Left lung (tissue), 10 donors: Measurements from ENCODE around the gene CLDN9. TPM values are rescaled to one million over a fixed set of nuclear protein-coding genes. Genes with fewer than 3 reads are reported as not detected.

Experiments
- ATAC-seq: fragments of 200-7000 bp; cut with Tn5 transposase; one replicate; pipeline ENCODE4 v1.9.1; 2020; ENCODE audit warnings: moderate library complexity
- DNase-seq, 4 donors: peaks; one replicate each; pipeline ENCODE4 v3.0.0-alpha.2; 2013 to 2020
- H3K27ac ChIP-seq, 2 donors: fragments of 200-600 bp; sonication (generic) in 1 of 2; one replicate each; pipeline versions ENCODE4 v1.5.0 to v1.8.0; 2020 to 2021
- H3K27me3 ChIP-seq, 2 donors: fragments of 200-600 bp; sonication (generic) in 1 of 2; one replicate each; pipeline versions ENCODE4 v1.5.0 to v1.8.0; 2020 to 2021
- H3K36me3 ChIP-seq, 2 donors: fragments of 200-600 bp; sonication (generic) in 1 of 2; one replicate each; pipeline versions ENCODE4 v1.5.0 to v1.8.0; 2020 to 2021
- H3K4me1 ChIP-seq, 2 donors: fragments of 200-600 bp; one replicate each; pipeline ENCODE4 v1.8.0; 2021
- H3K4me3 ChIP-seq, 2 donors: fragments of 200-600 bp; sonication (generic) in 1 of 2; one replicate each; pipeline versions ENCODE4 v1.5.0 to v1.8.0; 2020 to 2021; ENCODE audit warnings: mild to moderate bottlenecking in 1 of 2
- H3K9me3 ChIP-seq, 2 donors: fragments of 200-600 bp; sonication (generic) in 1 of 2; one replicate each; pipeline versions ENCODE4 v1.5.0 to v1.8.0; 2020 to 2021
- CTCF ChIP-seq, 2 donors: fragments of 200-600 bp; sonication (generic) in 1 of 2; IDR thresholded peaks; one replicate each; pipeline versions ENCODE4 v1.5.0 to v1.8.0; 2021; ENCODE audit warnings: antibody characterized with exemption in 2 of 2
- intact Hi-C, 2 donors: fragments of 100-400 bp; cut with DNase I; formaldehyde crosslinking; loops; one replicate each; pipeline versions ENCODE4 v1.11.2 to v1.14.2; 2022
- polyA plus RNA-seq, 6 donors: library from polyadenylated mRNA; unstranded; fragments of 120-200 nt; gene quantifications; one replicate each; pipeline ENCODE4 v1.2.1, GENCODE V29; 2013; ENCODE audit not compliant: insufficient read length in 6 of 6
- total RNA-seq, 2 donors: library from RNA; stranded (reverse); fragmentation: NEBNext Ultra II Directional; extraction: Animal tissue kit (Norgen Biotek cat#: 25700); gene quantifications; one replicate each; pipeline ENCODE4 v1.2.1, GENCODE V29; 2021
- donor health status: DM: no; HTN: yes; CAD: no.
- donor health status: DM: no; HTN: no; CAD: no.

The CLDN9 gene
- total and polyA plus RNA-seq, 8 donors: 0.85 to 6.5 (median 5.8) TPM

GRCh38 chr16:2971134-2971984 is 41.4 kb upstream of the CLDN9 start:
- ATAC-seq (no peak), DNase-seq (peak in 1 of 4 donors; percentile 78)
- TF ChIP-seq CTCF (IDR thresholded peaks at IDR 0.05): no peak
- Histone ChIP-seq H3K27ac (no peak overlapping the region), H3K9me3 (no peaks in the 10 kb centered on the region), H3K27me3 (peaks cover 23 to 24% of the 10 kb centered on the region in 2 donors), H3K4me3 (no peak overlapping the region), H3K4me1 (peaks cover 3 to 46% of the 10 kb centered on the region in 2 donors), H3K36me3 (peaks cover 0 to 19% of the 10 kb centered on the region in 2 donors)
- intact Hi-C loops: no loop called here

- Histone ChIP-seq H3K4me1 (peaks cover 3 to 40% of the 10 kb centered on the region in 2 donors), H3K36me3 (peaks cover 0 to 19% of the 10 kb centered on the region in 2 donors), H3K27me3 (peaks cover 14 to 16% of the 10 kb centered on the region in 2 donors), H3K4me3 (no peak overlapping the region), H3K9me3 (no peaks in the 10 kb centered on the region), H3K27ac (no peak overlapping the region)
- DNase-seq (no peak), ATAC-seq (no peak)
- intact Hi-C loops: no loop called here
- no peak for TF ChIP-seq CTCF (IDR thresholded peaks at IDR 0.05)
These were observed 40.5 kb upstream of the CLDN9 start for GRCh38 chr16:2971985-2972784.

GRCh38 chr16:2973093-2973492 is 39.6 kb upstream of the CLDN9 start:
- ATAC-seq (no peak), DNase-seq (peak in 1 of 4 donors; percentile 71)
- Histone ChIP-seq H3K9me3 (no peaks in the 10 kb centered on the region), H3K36me3 (peaks cover 0 to 19% of the 10 kb centered on the region in 2 donors), H3K27me3 (peaks cover 5 to 7% of the 10 kb centered on the region in 2 donors), H3K4me1 (peaks cover 3 to 38% of the 10 kb centered on the region in 2 donors), H3K27ac (no peak overlapping the region), H3K4me3 (no peak overlapping the region)
- no peak for TF ChIP-seq CTCF (IDR thresholded peaks at IDR 0.05)
- intact Hi-C loops: no loop called here

GRCh38 chr16:2973605-2974318 is 39.0 kb upstream of the CLDN9 start:
- Histone ChIP-seq H3K36me3 (peaks cover 0 to 19% of the 10 kb centered on the region in 2 donors), H3K27ac (no peak overlapping the region), H3K4me1 (peaks cover 0 to 31% of the 10 kb centered on the region in 2 donors), H3K27me3 (no peaks in the 10 kb centered on the region), H3K9me3 (no peaks in the 10 kb centered on the region), H3K4me3 (no peak overlapping the region)
- intact Hi-C loops: no loop called here
- TF ChIP-seq CTCF (IDR thresholded peaks at IDR 0.05): no peak
- ATAC-seq: no peak
- DNase-seq: no peak
